Rectal smooth muscle tissue (tissue), 1 donor: ENCODE data around the gene RNF38.
"Not testable (repeated sequence)": the region's sequence is repeated elsewhere in the genome, so short reads cannot be mapped to it uniquely, and the experiment has no call there.

Experiments
- H3K27ac ChIP-seq: one replicate; pipeline ENCODE4 v1.7.0; 2013; ENCODE audit warnings: low read depth, low read length, inconsistent platforms
- H3K27me3 ChIP-seq: one replicate; pipeline ENCODE4 v1.7.0; 2013; ENCODE audit warnings: low read length; ENCODE audit not compliant: control insufficient read depth, insufficient read depth
- H3K36me3 ChIP-seq: one replicate; pipeline ENCODE4 v1.7.0; 2013; ENCODE audit warnings: low read length; ENCODE audit not compliant: control insufficient read depth, insufficient read depth
- H3K4me1 ChIP-seq: one replicate; pipeline ENCODE4 v1.7.0; 2013; ENCODE audit warnings: low read length; ENCODE audit not compliant: control insufficient read depth, insufficient read depth
- H3K4me3 ChIP-seq: one replicate; pipeline ENCODE4 v1.7.0; 2013; ENCODE audit warnings: low read length
- H3K9ac ChIP-seq: one replicate; pipeline ENCODE4 v1.7.0; 2013; ENCODE audit warnings: low read length

RNF38 gene

GRCh38 chr9:36298566-36298965 is 101.5 kb downstream of the RNF38 start:
- no peaks in the 10 kb centered on the region for H3K36me3 ChIP-seq
- no peak overlapping the region for H3K4me3 ChIP-seq
- no peak overlapping the region for H3K27ac ChIP-seq
- no peaks in the 10 kb centered on the region for H3K27me3 ChIP-seq
- H3K4me1 ChIP-seq, result no peaks in the 10 kb centered on the region
- H3K9ac ChIP-seq, result no peak overlapping the region

DNA sequence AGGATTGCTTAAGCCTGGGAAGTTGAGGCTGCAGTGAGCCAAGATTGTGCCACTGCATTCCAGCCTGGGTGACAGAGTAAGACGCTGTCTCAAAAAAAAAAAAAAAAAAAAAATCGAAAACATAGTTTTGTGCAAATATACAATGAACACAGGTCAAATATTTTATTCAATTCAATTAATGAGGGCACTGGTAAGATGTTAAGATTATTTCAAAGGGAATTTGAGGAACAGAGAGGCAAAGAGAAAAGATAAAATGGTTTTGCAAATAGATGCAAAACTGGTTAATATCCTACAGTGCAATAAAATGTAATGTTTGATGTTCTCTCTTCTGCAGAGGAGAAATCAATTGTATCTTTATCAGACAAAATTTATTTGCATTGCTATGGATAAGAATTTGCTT is 102.3 kb downstream of the RNF38 start:
- Histone ChIP-seq H3K36me3 (no peaks in the 10 kb centered on the region), H3K9ac (no peak overlapping the region), H3K4me1 (no peaks in the 10 kb centered on the region), H3K4me3 (no peak overlapping the region), H3K27ac (no peak overlapping the region), H3K27me3 (no peaks in the 10 kb centered on the region)

DNA sequence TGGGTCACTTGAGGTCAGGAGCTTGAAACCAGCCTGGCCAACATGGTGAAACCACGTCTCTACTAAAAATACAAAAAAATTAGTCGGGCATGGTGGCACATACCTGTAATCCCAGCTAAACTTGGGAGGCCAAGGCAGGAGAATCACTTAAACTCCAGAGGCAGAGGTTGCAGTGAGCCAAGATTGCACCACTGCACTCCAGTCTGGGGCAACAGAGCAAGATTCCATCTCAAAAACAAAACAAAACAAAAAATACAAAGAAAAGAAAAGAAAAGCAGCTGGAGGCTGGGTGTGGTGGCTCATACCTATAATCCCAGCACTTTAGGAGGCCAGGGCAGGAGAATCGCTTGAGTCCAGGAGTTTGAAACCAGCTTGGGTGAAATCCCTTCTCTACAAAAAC is 105.1 kb downstream of the RNF38 start:
- not testable (repeated sequence) for H3K4me1 ChIP-seq

DNA sequence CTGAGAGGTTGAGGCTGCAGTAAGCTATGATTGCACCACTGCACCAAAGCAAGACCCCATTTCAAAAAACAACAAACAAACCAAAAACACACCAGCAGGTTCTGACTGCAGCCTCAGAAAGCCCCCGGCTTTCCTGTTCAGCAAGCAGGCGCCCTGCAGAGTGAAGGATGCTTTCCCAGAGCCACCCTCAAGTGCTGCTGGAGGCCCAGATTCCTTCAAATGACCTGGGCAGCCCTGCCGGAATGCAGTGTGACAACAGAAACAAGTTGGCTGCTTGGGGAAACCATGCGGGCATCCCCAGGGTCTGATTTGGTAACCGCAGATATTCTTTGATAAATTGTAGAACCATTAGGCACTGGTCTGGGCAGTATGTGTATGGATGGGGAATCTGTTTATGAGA is 106.2 kb downstream of the RNF38 start:
- H3K4me3 ChIP-seq, result no peak overlapping the region
- H3K27ac ChIP-seq, result no peak overlapping the region
- no peaks in the 10 kb centered on the region for H3K36me3 ChIP-seq
- no peaks in the 10 kb centered on the region for H3K4me1 ChIP-seq
- no peaks in the 10 kb centered on the region for H3K27me3 ChIP-seq
- no peak overlapping the region for H3K9ac ChIP-seq

More for the DNA sequence above, 105.1 kb downstream of the RNF38 start:
- H3K4me3 ChIP-seq, H3K27ac ChIP-seq, H3K36me3 ChIP-seq, H3K9ac ChIP-seq, H3K27me3 ChIP-seq: not testable (repeated sequence)

- no peaks in the 10 kb centered on the region for H3K27me3 ChIP-seq
- no peak overlapping the region for H3K4me3 ChIP-seq
- no peak overlapping the region for H3K9ac ChIP-seq
- no peak overlapping the region for H3K27ac ChIP-seq
- H3K4me1 ChIP-seq, result no peaks in the 10 kb centered on the region
- no peaks in the 10 kb centered on the region for H3K36me3 ChIP-seq
These were observed 106.9 kb downstream of the RNF38 start for GRCh38 chr9:36293171-36293570.

DNA sequence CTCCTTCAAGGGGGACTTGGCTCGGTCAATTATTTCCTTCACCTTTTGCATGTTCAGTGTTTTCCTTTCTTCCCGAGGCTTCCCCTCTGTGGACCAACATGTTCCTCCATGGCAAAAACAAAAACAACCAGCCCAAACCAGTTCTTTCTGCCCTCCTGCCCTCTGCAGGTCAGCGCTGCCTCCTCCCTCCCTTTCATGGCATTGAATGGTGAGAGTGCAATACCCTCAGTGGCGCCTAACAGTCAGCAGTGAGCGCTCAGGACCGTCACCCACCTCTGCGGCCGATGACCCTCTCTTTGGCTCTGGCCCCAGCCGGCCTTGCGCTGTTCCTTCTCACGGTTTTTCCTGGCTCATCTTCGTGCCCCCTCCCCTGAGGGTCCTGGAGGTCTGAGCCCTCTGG is 107.4 kb downstream of the RNF38 start:
- no peak overlapping the region for H3K4me3 ChIP-seq
- H3K36me3 ChIP-seq, result no peaks in the 10 kb centered on the region
- H3K4me1 ChIP-seq, result no peaks in the 10 kb centered on the region
- no peak overlapping the region for H3K27ac ChIP-seq
- H3K27me3 ChIP-seq, result no peaks in the 10 kb centered on the region
- H3K9ac ChIP-seq, result no peak overlapping the region

DNA sequence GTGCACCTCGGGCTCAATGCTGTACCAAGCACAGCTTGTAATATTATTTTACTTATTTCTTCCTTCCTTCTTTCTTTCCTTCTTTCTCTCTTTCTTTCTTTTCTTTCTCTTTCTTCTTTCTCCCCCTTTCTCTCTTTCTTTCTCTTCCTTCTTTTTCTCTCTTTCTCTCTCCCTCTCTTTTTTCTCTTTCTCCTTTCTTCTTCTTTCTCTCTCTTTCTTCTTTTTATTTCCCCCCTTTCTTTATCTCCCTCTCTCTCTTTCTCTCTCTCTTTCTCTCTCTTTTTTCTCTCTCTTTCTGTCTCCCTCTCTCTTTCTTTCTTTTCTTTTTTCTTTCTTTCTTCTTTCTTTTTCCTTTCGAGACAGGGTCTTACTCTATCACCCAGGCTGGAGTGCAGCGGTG is 109.1 kb downstream of the RNF38 start:
- H3K9ac ChIP-seq, result no peak overlapping the region
- no peaks in the 10 kb centered on the region for H3K4me1 ChIP-seq
- H3K27ac ChIP-seq, result no peak overlapping the region
- no peak overlapping the region for H3K4me3 ChIP-seq
- no peaks in the 10 kb centered on the region for H3K36me3 ChIP-seq
- no peaks in the 10 kb centered on the region for H3K27me3 ChIP-seq

GRCh38 chr9:36289836-36290435 is 110.1 kb downstream of the RNF38 start:
- Histone ChIP-seq H3K4me1 (no peaks in the 10 kb centered on the region), H3K36me3 (no peaks in the 10 kb centered on the region), H3K27ac (no peak overlapping the region), H3K9ac (no peak overlapping the region), H3K4me3 (no peak overlapping the region), H3K27me3 (no peaks in the 10 kb centered on the region)

DNA sequence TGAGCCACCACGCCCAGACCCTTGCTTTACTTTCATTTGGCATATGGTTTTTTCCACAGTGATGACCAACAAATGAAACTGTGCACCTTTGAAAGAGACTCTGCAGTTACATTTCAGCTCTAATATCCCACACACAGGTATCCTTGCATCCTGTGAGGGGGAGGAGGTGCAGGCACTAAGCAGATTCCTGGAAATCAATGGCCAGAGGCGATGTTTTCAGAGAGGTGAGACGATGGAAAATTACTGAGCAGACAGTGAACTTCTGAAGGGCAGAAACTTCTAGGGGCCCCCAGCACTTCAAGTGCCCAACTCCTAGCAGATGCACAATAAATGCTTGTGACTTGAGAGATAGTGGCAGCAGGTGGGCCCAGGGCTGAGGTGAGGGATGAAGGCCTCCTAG is 112.0 kb downstream of the RNF38 start:
- H3K9ac ChIP-seq, result no peak overlapping the region
- H3K4me1 ChIP-seq, result no peaks in the 10 kb centered on the region

More for the DNA sequence above, 112.0 kb downstream of the RNF38 start:
- Histone ChIP-seq H3K36me3 (no peaks in the 10 kb centered on the region), H3K4me3 (no peak overlapping the region), H3K27me3 (no peaks in the 10 kb centered on the region), H3K27ac (no peak overlapping the region)
